Kidney epithelial cell (primary cell): ENCODE measurements around the gene CAMK2A. TPM values are rescaled to one million over a fixed set of nuclear protein-coding genes. Genes with fewer than 3 reads are reported as not detected.
"Not testable (repeated sequence)": the region's sequence is repeated elsewhere in the genome, so short reads cannot be mapped to it uniquely, and the experiment has no call there.

Experiments
- DNase-seq: peaks from one replicate; pipeline ENCODE4 v3.0.0-alpha.2; 2010; ENCODE audit warnings: low read depth
- H3K27me3 ChIP-seq: 2 replicates; pipeline ENCODE4 v1.6.0; 2011; ENCODE audit warnings: low read length; ENCODE audit not compliant: control insufficient read depth, insufficient read depth
- H3K36me3 ChIP-seq: 2 replicates; pipeline ENCODE4 v1.5.1; 2011; ENCODE audit warnings: low read length; ENCODE audit not compliant: control insufficient read depth, insufficient read depth
- H3K4me3 ChIP-seq: 2 replicates; pipeline ENCODE4 v1.5.1; 2011; ENCODE audit warnings: low read depth, mild to moderate bottlenecking, control low read depth, low read length
- total RNA-seq: library from RNA; depleted of rRNA; stranded (reverse); fragments of >200 nt; gene quantifications from 2 replicates; pipeline ENCODE4 v1.2.3, GENCODE V29; 2015
- TF ChIP-seq, protein P1 (sequence below): IDR thresholded peaks from 2 replicates; pipeline ENCODE4 v1.5.1; 2011; ENCODE audit warnings: mild to moderate bottlenecking, moderate library complexity, low read length, control low read depth, inconsistent platforms; ENCODE audit not compliant: insufficient read depth, poor library complexity, severe bottlenecking

The CAMK2A gene
- total RNA-seq, 1 donor from 2014 or later, result not detected

DNA sequence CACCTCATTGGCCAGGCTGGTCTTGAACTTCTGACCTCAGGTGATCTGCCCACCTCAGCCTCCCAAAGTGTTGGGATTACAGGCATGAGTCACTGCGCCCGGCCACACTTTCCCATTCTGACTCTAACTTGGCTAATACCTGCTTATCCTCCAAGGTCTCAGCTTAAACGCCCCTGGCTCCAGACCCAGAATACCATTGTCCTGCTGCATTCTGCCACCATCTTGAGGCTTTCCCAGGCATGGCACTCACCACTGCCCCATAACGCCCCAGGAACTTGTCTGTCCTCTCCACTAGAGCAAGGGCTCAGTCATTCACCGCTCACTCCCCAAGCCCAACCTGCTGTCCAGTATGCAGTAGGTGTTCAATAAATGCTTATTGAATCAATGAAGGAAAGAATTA lies 39.8 kb downstream of the CAMK2A start:
- Histone ChIP-seq H3K36me3 (no peaks in the 10 kb centered on the region), H3K4me3 (no peak overlapping the region), H3K27me3 (no peaks in the 10 kb centered on the region)
- TF ChIP-seq, protein P1, sequence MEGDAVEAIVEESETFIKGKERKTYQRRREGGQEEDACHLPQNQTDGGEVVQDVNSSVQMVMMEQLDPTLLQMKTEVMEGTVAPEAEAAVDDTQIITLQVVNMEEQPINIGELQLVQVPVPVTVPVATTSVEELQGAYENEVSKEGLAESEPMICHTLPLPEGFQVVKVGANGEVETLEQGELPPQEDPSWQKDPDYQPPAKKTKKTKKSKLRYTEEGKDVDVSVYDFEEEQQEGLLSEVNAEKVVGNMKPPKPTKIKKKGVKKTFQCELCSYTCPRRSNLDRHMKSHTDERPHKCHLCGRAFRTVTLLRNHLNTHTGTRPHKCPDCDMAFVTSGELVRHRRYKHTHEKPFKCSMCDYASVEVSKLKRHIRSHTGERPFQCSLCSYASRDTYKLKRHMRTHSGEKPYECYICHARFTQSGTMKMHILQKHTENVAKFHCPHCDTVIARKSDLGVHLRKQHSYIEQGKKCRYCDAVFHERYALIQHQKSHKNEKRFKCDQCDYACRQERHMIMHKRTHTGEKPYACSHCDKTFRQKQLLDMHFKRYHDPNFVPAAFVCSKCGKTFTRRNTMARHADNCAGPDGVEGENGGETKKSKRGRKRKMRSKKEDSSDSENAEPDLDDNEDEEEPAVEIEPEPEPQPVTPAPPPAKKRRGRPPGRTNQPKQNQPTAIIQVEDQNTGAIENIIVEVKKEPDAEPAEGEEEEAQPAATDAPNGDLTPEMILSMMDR, result no peak
- DNase-seq, result no peak

GRCh38 chr5:150248946-150249345 lies 40.6 kb downstream of the CAMK2A start:
- Histone ChIP-seq H3K36me3 (no peaks in the 10 kb centered on the region), H3K4me3 (no peak overlapping the region), H3K27me3 (peaks cover 2% of the 10 kb centered on the region)
- no peak for DNase-seq
- TF ChIP-seq, protein P1, result no peak

DNA sequence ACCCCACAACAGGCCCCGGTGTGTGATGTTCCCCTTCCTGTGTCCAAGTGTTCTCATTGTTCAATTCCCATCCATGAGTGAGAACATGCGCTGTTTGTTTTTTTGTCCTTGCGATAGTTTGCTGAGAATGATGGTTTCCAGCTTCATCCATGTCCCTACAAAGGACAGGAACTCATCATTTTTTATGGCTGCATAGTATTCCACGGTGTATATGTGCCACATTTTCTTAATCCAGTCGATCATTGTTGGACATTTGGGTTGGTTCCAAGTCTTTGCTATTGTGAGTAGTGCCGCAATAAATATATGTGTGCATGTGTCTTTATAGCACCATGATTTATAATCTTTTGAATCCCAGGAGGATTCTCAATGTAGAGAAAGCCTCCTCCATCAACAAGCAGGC lies 41.1 kb downstream of the CAMK2A start:
- H3K4me3 ChIP-seq, H3K27me3 ChIP-seq, H3K36me3 ChIP-seq, DNase-seq: not testable (repeated sequence)

- Histone ChIP-seq H3K4me3 (no peak overlapping the region), H3K36me3 (no peaks in the 10 kb centered on the region), H3K27me3 (peaks cover 2% of the 10 kb centered on the region)
- TF ChIP-seq, protein P1, result no peak
- DNase-seq, result no peak
These were observed 41.8 kb downstream of the CAMK2A start for GRCh38 chr5:150247726-150248125.

GRCh38 chr5:150246835-150247234 lies 42.7 kb downstream of the CAMK2A start:
- H3K27me3 ChIP-seq, result peaks cover 2% of the 10 kb centered on the region
- TF ChIP-seq, protein P1, result no peak
- no peak overlapping the region for H3K4me3 ChIP-seq
- H3K36me3 ChIP-seq, result no peaks in the 10 kb centered on the region
- DNase-seq, result no peak

DNA sequence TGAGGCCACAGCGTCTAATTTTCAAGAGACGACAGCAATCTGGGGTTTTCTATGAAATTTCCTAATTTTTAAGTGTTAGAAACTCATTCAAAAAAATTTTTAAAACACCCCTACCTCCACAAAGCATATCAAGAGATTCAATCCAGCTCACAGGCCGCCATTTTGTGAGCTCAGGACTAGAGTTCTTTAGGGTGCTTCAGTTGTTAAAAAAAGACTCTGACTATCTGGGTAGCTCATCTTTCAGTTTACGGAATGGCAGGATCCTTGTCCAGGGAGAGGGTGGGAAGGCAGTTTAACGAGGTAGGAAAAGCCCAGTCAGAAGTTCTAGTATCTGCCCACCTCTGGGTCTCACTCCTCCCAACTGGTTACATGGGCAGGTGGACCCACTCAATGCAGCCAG lies 43.1 kb downstream of the CAMK2A start:
- H3K4me3 ChIP-seq, result no peak overlapping the region
- DNase-seq, result no peak
- TF ChIP-seq, protein P1, result no peak
- no peaks in the 10 kb centered on the region for H3K36me3 ChIP-seq
- peaks cover 2% of the 10 kb centered on the region for H3K27me3 ChIP-seq
